GDM1 (cell line): Measurements from ENCODE around the gene NAV2.
"Not testable (repeated sequence)": the region's sequence is repeated elsewhere in the genome, so short reads cannot be mapped to it uniquely, and the experiment has no call there.

Experiments used
- DNase-seq: peaks from one replicate; lab custom pipeline; 2025; lab: John Stamatoyannopoulos, UW

NAV2 gene

DNA sequence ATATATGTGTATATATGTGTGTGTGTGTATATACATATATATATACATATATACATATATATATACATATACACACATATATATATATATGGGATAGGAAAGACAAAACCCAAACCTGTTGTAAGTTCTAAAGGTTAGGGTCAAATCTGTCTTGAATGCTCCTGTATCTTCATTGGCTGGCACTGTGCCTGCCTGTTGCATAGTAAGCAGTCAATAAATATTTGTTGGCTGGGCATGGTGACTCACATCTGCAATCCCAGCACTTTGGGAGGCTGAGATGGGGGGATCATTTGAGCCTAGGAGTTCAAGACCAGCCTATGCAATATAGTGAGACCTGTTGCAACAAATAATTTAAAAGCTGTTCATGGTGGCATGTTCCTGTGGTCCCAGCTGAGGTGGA, 242.3 kb downstream of the NAV2 start:
- no peak for DNase-seq

DNA sequence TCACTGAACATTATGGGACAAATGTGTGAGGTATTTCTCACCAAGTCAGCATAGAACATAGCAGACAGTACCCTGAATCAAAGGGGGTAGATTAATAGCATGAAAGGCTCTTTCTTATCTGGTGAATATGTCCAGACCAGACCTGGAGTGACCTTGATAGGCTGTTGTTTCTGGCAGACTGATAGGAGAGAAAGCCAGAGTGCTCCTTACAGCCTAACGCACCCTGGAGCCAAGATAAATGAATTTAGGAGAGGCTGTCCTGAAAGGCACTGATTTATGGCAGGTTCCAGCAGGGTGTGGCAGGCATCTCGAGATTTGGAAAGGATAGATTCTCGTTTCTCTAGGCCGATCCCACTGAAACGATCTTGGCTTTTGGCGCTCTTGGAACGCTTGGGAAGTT, 243.0 kb downstream of the NAV2 start:
- no peak for DNase-seq

DNA sequence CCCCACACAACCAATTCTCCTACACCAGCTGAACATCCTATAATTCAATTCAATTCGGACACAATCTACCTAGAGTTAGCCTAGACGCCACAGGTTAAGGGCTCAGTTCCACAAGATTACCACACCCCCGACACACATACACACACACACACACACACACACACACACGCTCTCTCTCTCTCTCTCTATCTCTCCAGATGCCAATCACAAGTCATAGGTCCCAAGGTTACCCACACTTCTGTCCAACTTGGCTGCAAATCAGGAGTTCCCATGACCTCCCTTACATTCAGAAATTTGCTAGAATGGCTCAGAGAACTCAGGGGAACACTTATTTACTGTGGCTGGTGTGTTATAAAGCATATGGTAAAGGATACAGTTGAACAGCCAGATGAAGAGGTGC, 243.6 kb downstream of the NAV2 start:
- no peak for DNase-seq

GRCh38 chr11:19957294-19957943, 244.8 kb downstream of the NAV2 start:
- DNase-seq: no peak

DNA sequence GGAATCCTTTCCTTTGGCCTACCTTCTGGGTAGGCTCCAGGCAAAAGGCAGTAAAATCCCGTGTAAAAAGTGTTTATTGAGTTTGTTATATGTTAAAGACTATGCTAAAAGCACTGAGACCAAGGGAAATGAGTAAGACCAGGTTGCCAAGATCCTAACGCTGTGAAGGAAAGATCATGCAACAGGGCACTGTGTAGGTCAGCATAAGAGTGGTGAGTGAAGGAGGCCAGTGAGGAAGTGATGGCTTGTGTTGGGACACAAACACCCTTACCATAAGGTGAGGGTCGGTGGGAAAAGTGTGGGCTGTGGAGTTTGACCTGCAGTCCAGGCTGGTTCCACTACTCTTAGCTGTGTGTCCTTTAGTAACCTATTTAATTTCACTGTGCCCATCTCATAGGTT, 245.6 kb downstream of the NAV2 start:
- no peak for DNase-seq

- DNase-seq: no peak
Observed at GRCh38 chr11:19959210-19959609, 246.6 kb downstream of the NAV2 start.

DNA sequence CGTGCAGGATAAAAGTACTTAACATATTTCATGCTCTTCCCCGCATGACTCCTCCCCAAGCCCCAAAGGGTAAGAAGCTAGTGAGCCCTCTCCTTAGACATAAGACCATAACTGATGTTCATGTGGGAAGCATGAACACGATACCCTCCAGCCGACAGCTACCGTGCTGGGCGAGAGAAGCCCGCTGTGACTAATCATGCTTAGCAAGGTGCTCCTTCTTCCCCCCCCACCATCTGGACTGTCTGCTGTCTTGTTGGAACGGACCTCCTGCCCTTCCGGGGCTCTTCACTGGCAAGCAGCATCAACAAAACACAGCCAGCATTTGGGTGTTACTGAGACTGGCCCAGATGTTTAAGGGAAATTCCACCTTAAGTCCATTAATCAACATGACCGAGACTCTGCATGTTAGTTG, 247.0 kb downstream of the NAV2 start:
- no peak for DNase-seq

DNA sequence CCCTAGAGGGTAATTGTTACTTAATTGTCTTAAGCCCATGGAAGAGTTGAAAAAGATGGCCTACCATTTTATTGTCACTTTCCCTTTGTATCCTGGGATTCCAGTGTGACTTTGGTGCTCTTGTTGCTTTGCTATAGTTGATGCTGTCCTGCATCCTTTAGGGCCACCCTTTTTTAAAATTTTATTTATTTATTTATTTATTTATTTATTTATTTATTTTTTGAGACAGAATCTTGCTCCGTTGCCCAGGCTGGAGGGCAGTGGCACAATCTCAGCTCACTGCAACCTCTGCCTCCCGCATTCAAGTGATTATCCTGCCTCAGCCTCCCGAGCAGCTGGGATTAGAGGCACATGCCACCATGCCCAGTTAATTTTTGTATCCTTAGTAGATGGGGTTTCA, 247.8 kb downstream of the NAV2 start:
- not testable (repeated sequence) for DNase-seq

DNA sequence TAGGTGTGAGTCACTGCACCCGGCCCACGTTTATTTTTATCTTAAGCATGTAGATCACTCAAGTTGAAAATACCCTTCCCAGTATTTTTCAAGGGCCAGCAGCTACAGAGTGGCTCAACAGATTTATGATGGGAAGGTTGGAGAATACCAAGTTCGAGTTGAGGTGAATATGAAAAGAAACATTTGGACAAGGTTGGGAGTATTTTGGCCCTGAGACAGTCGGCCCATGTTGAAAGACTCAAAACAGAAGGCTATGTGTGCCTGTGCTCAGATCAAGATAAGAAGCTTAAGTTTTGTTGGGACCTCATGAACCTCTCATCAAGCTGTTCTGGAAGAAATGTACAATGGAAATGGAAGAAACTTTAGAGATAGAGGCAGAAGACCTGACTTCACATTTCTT, 248.6 kb downstream of the NAV2 start:
- no peak for DNase-seq

DNA sequence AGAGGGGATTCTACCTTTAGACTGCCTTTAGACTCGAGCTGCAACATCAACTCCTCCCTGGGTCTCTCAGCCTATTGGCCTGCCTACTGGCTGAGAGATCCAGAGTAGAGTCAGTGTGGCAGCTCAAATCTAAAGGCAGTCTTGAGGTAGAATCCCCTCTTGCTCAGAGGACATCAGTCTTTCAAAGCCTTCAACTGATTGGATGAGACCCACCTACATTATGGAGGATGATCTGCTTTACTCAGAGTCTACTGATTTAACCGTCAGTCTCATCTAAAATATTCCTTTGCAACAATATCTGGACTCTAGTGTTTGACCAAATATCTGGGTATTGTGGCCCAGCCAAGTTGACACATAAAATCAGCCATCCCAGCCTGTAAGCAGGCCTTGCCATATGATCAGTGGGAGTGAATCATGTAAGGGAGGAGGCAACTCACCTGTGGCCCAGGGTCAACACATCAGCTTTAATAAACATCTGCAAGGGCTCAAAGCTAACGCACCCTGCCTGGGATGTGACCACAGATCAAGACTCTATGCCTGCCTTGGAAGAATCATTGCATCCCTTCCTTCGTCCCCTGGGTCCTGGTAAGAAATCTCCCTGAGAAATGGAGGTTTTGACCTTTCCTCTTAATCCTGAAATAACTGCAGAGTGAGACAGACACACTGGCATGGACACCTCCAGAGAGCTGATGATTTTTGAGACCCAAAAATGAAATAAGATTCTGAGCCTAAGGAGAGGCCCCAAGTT, 249.6 kb downstream of the NAV2 start:
- no peak for DNase-seq

GRCh38 chr11:19962801-19963175, 250.2 kb downstream of the NAV2 start:
- no peak for DNase-seq

- no peak for DNase-seq
Observed at GRCh38 chr11:19963697-19964387, 251.2 kb downstream of the NAV2 start.

DNA sequence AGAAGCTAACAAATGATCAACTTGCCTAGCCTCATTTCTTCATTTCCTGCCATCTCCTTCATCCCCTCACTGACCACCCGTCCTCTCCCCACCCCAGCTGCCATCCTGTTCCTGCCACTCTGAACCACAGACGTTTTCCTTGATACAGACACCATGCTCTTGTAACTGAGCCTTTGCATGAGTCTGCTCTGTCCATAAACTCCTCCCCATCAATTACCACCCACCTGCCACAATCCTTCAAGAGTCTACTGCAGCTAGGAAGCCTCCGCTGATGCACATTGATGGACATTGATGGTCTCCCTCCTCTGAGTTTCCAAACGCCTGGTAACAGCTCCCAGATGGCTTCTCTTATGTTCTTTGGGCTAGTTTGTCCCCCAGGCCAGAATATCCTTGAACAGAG, 253.8 kb downstream of the NAV2 start:
- no peak for DNase-seq

- no peak for DNase-seq
Observed at GRCh38 chr11:19966927-19967326, 254.3 kb downstream of the NAV2 start.

DNA sequence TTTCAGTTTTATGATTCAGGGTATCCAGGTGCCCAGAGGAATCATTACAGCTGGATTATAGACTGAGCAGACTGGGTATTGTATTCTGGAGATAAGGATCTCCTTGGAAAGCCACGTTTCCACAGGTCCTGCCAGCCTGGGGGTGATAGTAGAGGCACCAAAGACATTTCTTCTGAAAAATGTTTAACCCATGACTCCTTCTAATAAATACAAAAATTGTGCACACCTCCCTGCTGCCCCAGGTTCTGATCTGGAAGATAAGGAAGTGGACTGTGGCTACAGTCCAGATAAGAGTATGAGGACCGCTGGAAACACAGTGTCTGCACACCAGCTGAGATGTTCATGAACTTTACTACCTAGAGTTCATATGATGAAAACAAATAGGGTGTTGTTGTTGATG, 255.2 kb downstream of the NAV2 start:
- no peak for DNase-seq

DNA sequence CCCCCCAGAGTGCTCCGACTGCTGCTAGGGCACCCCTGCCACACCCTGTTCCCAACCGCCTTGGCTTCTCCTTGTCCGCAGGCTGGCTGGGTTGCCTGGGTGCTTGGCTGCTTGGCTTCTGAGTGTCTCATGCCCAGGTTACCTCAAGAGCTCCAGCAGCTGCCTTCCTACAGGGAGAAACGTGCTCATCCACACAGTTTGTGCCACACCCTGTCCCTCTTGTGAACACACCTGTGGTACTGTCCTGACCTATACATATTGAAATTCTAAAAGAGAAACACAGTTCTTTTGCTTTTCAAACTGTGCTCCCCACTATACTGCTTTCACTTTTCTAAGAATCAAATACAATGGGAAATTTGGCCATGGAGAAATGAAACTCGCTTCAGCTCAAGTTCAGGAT, 256.2 kb downstream of the NAV2 start:
- DNase-seq: no peak

DNA sequence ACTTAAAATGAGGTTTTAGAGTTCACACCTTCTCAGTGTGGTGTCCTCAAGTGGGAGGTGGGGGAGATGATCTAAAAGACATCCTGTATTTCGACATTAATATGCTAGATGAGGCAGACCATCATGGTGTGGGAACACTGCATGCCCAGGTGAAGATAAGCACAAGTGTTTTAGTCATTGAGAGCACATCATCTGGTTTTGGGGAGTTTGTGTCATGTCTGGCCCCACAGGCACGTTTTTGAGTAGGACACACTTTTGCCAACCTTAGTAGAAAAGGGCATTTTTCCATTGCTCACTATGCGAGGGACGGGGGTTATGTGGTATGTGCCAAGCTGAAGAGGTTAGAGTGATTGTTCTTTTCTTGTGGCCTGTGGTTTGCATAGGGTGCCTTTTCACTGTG, 258.3 kb downstream of the NAV2 start:
- no peak for DNase-seq

DNA sequence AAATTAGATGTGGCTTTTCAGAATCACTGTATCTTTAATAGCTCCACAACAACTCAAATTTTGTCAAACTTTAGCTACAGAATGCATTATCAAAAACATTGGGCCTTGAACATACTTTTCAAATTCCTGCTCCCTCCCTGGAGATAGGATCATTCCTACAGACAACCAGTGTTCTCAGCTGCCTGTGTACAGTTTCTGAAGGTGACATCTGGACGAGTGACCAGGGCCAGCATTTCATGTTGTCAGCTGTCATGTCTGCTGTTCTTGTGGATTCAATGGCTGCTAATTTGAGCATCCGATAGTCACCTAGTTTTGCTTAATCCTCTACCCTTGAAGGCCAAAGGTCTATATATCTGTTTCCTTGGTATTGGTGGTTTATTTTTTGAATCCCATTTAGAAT, 259.5 kb downstream of the NAV2 start:
- DNase-seq: no peak

DNA sequence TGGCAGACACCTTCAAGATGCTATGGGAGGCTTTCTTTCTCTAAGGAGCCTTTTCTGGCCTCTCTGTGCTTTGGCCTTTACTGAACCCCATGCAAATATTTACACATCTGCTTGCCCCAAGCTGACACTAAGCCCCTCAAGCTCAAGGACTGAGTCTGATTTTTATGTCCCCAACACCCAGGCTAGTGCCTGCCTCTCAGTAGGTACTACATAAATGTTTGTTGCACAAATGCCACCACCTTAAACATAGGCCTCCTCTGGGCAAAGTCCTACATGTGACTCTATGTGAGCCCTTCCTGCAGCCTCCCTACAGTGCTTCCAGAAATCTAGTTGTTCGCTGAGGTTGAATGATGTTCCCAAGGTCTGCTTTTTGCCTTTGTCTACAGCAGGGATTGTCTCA, 260.0 kb downstream of the NAV2 start:
- no peak for DNase-seq

DNA sequence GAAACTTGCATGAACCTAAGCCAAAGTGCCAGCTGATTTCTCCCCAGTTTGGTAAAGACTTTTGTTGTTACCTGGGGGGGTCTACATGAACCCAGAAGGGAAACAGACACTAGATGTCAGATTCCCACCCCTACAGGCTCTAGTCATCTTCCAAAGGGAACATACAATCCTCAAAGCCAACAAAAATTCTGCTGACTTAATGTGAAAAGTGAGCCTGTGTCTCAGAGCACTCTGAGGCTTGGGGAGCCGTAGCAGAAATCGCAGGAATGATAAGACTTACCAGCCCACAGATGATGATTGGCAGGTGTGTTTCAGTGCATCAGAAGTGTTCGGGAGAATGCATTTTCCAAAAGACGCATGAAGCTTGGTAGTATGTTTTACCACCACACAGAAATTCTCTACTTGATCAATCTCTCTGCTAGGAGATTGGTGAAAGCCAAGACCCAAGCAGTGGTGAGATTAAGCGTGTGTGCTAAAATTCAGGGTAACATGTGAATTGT, 260.5 kb downstream of the NAV2 start:
- DNase-seq: no peak

DNA sequence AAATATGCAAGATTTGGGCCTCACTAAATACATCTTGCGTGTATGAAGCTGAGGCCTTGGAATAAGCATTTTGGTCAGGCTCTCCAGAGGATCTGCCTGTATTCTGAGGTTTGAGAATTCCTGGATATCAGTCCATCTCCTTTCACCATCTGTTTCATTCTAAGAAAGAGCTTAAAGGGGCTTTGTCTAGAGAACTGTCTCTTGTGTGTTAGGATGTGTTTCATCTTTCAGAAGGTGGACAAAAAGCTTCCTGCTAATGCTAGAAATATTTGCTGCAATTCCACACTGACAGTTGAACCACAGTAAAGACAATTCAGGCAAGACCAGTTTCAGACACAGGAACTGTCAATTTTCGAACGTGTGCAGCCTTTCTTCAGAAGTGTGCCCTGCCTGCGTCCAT, 262.2 kb downstream of the NAV2 start:
- no peak for DNase-seq

DNA sequence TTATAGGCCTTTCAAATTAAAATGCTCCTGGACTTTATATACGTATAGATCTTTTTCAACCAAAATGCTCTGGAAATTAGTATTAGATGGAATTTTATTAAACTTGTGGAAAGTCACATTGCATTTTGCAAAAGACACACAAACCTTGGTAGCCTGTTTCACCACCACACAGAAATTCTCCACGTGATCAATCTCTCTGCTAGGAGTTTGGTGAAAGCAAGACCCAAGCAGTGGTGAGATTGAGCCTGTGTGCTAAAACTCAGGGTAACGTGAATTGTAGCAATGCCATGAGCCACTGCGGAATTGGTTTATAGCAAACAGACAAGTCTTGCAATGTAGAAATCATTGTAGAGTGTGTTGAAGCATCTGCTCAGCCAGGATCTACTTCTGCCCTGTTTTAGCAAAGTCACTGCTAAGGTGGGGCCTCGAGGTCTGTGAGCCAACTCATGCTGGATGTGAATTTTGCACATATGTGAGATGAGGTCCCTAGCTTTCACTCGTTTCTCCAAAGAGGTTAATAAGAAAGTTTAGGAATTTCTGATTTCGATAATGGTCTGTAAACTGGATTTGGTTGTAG, 262.9 kb downstream of the NAV2 start:
- no peak for DNase-seq
